ENCODE measurements around the gene CRADD. TPM values are rescaled to one million over a fixed set of nuclear protein-coding genes. Genes with fewer than 3 reads are reported as not detected.

CRADD gene
- total and polyA plus RNA-seq, 10 of the 15 experiments (the other 5 are each of a cell fraction or from before 2014, with no cell fraction given): 7.6 to 15.5 (median 11.7) TPM

- ChIA-PET RAD21 (ENCODE audit: unreplicated experiment) (no interaction called here), POLR2A (interaction anchor here (0.6 kb wide), 1 partner anchor 319 kb away, joined by 5 read pairs; no protein-coding TSS in a partner anchor), CTCF (no interaction called here), SMC1A (ENCODE audit: uncharacterized antibody, unreplicated experiment) (interaction anchor here (2.6 kb wide), 1 partner anchor 10 kb away, joined by 9 read pairs; no protein-coding TSS in a partner anchor)
- Histone ChIP-seq H3K9me3 (replicated peaks; ENCODE audit: control insufficient read depth, insufficient read depth, low read length) (no peaks in the 10 kb centered on the region), H3K4me2 (ENCODE audit: control insufficient read depth, insufficient read depth) (no peak overlapping the region), H3K4me3 (no peak overlapping the region), H3K9ac (ENCODE audit: control insufficient read depth, insufficient read depth, low read length) (no peak overlapping the region), H3K36me3 (ENCODE audit: control insufficient read depth in 2 of 2, insufficient read depth in 2 of 2, low read length in 1 of 2) (no peaks in the 10 kb centered on the region), H3K27ac (ENCODE audit: control insufficient read depth, insufficient read depth) (no peak overlapping the region), H2AFZ (ENCODE audit: control insufficient read depth, low read depth, low read length) (no peak overlapping the region), H3K4me1 (ENCODE audit: control insufficient read depth, insufficient read depth, low read length) (no peaks in the 10 kb centered on the region), H3K27me3 (replicated peaks in 1 of 2; ENCODE audit: control insufficient read depth in 2 of 2, insufficient read depth in 2 of 2, low read length in 1 of 2) (no peaks in the 10 kb centered on the region), H3K79me2 (ENCODE audit: control insufficient read depth, insufficient read depth, low read length) (no peaks in the 10 kb centered on the region), H4K20me1 (ENCODE audit: control insufficient read depth, insufficient read depth) (no peaks in the 10 kb centered on the region)
- no TSS peak for BruUV-seq (replicated peaks)
- DNase-seq (ENCODE audit: low read depth, low spot score): no peak
- WGBS (ENCODE audit: insufficient coverage, insufficient replicate concordance, low lambda C conversion rate, missing lambda C conversion rate): 54% methylated on average over 11 of the region's 11 CpGs
- ATAC-seq: no peak
- in situ Hi-C loops (cut with MboI): no loop called here
- no peak for FAIRE-seq
- intact Hi-C loops (cut with micrococcal nuclease; ENCODE audit: unreplicated experiment): no loop called here
- TF ChIP-seq IRF5 (IDR thresholded peaks at IDR 0.05; ENCODE audit: borderline replicate concordance) (no peak), SKIL (IDR thresholded peaks at IDR 0.05; ENCODE audit: low read depth, poor library complexity, severe bottlenecking) (no peak)
These were observed 147.6 kb downstream of the CRADD start for GRCh38 chr12:93824514-93825500.

All from GM12878 (cell line).